GM12878 (cell line): ENCODE data around the gene TGM2.

ENCODE experiments used
- ELK1 ChIP-seq: IDR thresholded peaks from 2 replicates; pipeline ENCODE4 v1.6.1; 2012; ENCODE audit warnings: low read depth, low read length, improper control_type of control experiment
- EP300 ChIP-seq, 2 experiments: fragments of 150-350 bp in 1 of 2; IDR thresholded peaks; 2 replicates each; pipeline ENCODE4 v1.6.1; 2011 to 2012; ENCODE audit warnings: low read depth in 2 of 2, low read length in 2 of 2, borderline replicate concordance in 1 of 2, improper control_type of control experiment in 1 of 2, inconsistent platforms in 1 of 2; ENCODE audit not compliant: control insufficient read depth in 1 of 2
- ZBTB40 ChIP-seq: fragments of 450-650 bp; IDR thresholded peaks from 2 replicates; pipeline ENCODE4 v1.6.1; 2016; ENCODE audit warnings: mild to moderate bottlenecking, moderate library complexity, borderline replicate concordance
- ZNF24 ChIP-seq: fragments of 450-650 bp; IDR thresholded peaks from 2 replicates; pipeline ENCODE4 v1.6.1; 2017; ENCODE audit warnings: antibody characterized with exemption, mild to moderate bottlenecking

GRCh38 chr20:38205001-38205400 lies 39.9 kb upstream of the TGM2 start:
- TF ChIP-seq EP300 (IDR thresholded peaks at IDR 0.05; ENCODE audit: borderline replicate concordance in 1 of 2, control insufficient read depth in 1 of 2, low read depth in 2 of 2, low read length in 2 of 2) (no peak), ELK1 (no peak), ZBTB40 (no peak), ZNF24 (no peak)
